ENCODE data around the gene APBB1IP. TPM values are rescaled to one million over a fixed set of nuclear protein-coding genes. Genes with fewer than 3 reads are reported as not detected.
"Not testable (repeated sequence)": the region's sequence is repeated elsewhere in the genome, so short reads cannot be mapped to it uniquely, and the experiment has no call there.

APBB1IP gene
- total RNA-seq, 6 experiments from 2014 or later = 30.7 to 37.6 (median 35.5) TPM

DNA sequence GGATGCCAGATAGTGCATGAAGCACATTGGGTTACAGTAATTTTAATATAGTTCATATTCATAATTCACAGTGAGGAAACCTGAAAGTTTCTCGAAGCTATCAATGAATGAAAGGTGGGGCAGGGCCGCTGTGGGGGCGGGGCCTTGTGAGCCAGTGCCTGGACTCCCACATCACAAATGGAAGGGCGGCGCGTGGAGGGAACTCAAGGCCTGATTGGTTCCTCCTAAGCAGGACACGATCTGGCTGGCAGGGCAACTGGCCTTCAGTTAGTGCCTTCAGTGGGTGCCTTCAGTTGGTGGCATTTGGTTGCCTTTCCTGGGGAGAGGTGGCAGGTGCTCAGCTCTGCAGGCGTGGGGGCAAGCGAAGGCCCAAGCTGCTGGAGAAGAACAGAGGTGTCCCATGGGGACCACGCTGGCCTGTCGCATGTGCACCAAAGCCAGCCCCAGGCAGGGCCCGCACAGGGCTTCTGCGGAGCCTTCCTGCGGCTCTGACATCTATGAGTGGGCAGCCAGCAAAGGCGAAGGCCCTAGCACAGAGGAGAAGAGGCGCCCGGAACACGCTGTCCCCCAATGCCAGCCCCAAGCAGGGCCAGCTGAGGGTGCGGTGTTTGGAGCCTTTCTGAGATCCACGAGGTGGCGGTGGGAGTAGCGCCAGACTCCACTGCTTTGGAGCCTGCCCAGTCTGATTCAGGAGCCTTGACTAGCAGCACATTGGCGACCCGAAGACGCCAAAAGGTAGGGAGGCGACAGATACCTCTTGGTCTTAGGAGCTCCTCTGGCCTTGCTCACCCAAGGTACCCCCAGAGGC is 141.3 kb downstream of the APBB1IP start:
- Mint-ChIP-seq H3K4me1 (ENCODE audit: low read depth) (no peaks in the 10 kb centered on the region; the same call in 1 of the 2 replicates), H3K4me3 (no peak overlapping the region), H3K27me3 (ENCODE audit: insufficient read depth) (no peaks in the 10 kb centered on the region; the same call in 1 of the 2 replicates)

GRCh38 chr10:26586211-26586610 is 148.1 kb downstream of the APBB1IP start:
- Mint-ChIP-seq H3K9me3 (0 out of 2 replicates have a peak, but pooled peaks cover 3% of the 10 kb centered on the region), H3K27ac (no peak overlapping the region), H3K27me3 (ENCODE audit: insufficient read depth) (peaks cover 3% of the 10 kb centered on the region), H3K4me1 (ENCODE audit: low read depth) (0 out of 2 replicates have a peak, but pooled peaks cover 6% of the 10 kb centered on the region), H3K36me3 (ENCODE audit: low read depth) (no peaks in the 10 kb centered on the region), H3K4me3 (no peak overlapping the region)
- DNase-seq = no peak
- TF ChIP-seq, protein P1, sequence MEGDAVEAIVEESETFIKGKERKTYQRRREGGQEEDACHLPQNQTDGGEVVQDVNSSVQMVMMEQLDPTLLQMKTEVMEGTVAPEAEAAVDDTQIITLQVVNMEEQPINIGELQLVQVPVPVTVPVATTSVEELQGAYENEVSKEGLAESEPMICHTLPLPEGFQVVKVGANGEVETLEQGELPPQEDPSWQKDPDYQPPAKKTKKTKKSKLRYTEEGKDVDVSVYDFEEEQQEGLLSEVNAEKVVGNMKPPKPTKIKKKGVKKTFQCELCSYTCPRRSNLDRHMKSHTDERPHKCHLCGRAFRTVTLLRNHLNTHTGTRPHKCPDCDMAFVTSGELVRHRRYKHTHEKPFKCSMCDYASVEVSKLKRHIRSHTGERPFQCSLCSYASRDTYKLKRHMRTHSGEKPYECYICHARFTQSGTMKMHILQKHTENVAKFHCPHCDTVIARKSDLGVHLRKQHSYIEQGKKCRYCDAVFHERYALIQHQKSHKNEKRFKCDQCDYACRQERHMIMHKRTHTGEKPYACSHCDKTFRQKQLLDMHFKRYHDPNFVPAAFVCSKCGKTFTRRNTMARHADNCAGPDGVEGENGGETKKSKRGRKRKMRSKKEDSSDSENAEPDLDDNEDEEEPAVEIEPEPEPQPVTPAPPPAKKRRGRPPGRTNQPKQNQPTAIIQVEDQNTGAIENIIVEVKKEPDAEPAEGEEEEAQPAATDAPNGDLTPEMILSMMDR (IDR thresholded peaks at IDR 0.05) = no peak

More for the DNA sequence above, 141.3 kb downstream of the APBB1IP start:
- TF ChIP-seq, protein P1 (IDR thresholded peaks at IDR 0.05) = no peak
- H3K9me3 Mint-ChIP-seq = no peaks in the 10 kb centered on the region
- no peak overlapping the region for H3K27ac Mint-ChIP-seq
- no peaks in the 10 kb centered on the region for H3K36me3 Mint-ChIP-seq (ENCODE audit: low read depth)
- DNase-seq = no peak

DNA sequence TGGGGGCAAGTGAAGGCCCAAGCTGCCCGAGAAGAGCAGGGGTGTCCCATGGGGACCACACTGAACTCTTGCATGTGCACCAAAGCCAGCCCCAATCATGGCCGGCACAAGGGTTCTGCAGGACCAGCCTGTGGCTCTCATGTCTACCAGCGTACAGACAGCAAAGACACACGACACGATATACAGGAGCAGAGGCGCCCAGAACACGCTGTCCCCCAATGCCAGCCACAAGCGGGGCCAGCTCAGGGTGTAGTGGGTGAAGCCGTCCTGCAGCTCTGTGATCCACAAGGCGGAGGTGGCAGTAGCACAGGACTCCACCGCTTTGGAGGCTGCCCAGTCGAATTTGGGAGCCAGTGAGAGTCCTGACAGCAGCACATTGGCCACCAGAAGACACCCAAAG is 150.5 kb downstream of the APBB1IP start:
- H3K9me3 Mint-ChIP-seq = 0 out of 2 replicates have a peak, but pooled peaks cover 3% of the 10 kb centered on the region
- no peak for DNase-seq
- no peak overlapping the region for H3K27ac Mint-ChIP-seq
- H3K4me1 Mint-ChIP-seq (ENCODE audit: low read depth) = 0 out of 2 replicates have a peak, but pooled peaks cover 6% of the 10 kb centered on the region
- no peaks in the 10 kb centered on the region for H3K36me3 Mint-ChIP-seq (ENCODE audit: low read depth)
- H3K27me3 Mint-ChIP-seq (ENCODE audit: insufficient read depth) = peaks cover 7% of the 10 kb centered on the region
- TF ChIP-seq, protein P1 (IDR thresholded peaks at IDR 0.05) = no peak
- H3K4me3 Mint-ChIP-seq = no peak overlapping the region

DNA sequence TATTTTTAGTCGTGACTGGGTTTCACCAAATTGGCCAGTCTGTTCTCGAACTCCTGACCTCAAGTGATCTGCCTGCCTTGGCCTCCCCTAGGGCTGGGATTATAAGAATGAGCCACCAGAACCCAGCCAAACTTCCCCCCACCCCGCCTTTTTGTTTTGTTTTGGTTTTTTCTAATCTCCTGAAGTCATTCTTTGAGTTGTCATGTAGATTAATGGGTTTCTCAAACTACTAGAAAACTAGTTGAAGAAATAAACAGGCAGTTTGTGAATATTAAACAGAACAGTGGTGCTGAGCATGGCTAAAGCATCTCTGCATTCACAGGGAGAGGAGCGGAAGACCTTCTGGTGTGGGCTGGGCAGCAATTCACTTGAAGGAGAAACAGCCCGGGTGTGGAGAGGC is 151.7 kb downstream of the APBB1IP start:
- not testable (repeated sequence) for H3K9me3 Mint-ChIP-seq; H3K27me3 Mint-ChIP-seq (ENCODE audit: insufficient read depth); H3K4me1 Mint-ChIP-seq (ENCODE audit: low read depth); H3K4me3 Mint-ChIP-seq; DNase-seq; H3K36me3 Mint-ChIP-seq (ENCODE audit: low read depth); H3K27ac Mint-ChIP-seq

GRCh38 chr10:26593896-26594295 is 155.8 kb downstream of the APBB1IP start:
- Mint-ChIP-seq H3K9me3 (0 out of 2 replicates have a peak, but pooled peaks cover 3% of the 10 kb centered on the region), H3K4me1 (ENCODE audit: low read depth) (no peaks in the 10 kb centered on the region), H3K27me3 (ENCODE audit: insufficient read depth) (peaks cover 7% of the 10 kb centered on the region), H3K27ac (no peak overlapping the region), H3K4me3 (no peak overlapping the region), H3K36me3 (ENCODE audit: low read depth) (no peaks in the 10 kb centered on the region)
- no peak for DNase-seq
- TF ChIP-seq, protein P1 (IDR thresholded peaks at IDR 0.05) = no peak

DNA sequence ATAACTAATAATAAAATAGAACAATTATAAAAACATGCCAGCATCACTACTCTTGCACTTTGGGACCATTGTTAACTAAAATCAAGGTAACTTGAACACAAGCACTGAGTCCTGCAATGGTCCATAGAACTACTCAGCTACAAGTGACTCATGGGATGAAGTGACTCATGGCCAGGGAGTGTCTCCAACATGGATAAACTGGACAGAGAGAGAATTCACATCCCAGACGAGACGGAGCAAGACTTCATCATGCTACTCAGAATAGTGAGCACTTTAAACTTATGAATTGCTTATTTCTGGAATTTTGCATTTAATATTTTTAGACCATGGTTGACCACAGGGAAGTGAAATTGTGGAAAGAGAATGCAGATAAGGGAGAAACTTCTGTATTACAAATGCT is 165.1 kb downstream of the APBB1IP start:
- H3K4me1 Mint-ChIP-seq (ENCODE audit: low read depth); H3K27me3 Mint-ChIP-seq (ENCODE audit: insufficient read depth); H3K27ac Mint-ChIP-seq; H3K4me3 Mint-ChIP-seq; H3K36me3 Mint-ChIP-seq (ENCODE audit: low read depth); H3K9me3 Mint-ChIP-seq: not testable (repeated sequence)
- DNase-seq = peak; percentile 54

GRCh38 chr10:26604320-26605093 is 166.4 kb downstream of the APBB1IP start:
- not testable (repeated sequence) for H3K36me3 Mint-ChIP-seq (ENCODE audit: low read depth); H3K4me1 Mint-ChIP-seq (ENCODE audit: low read depth); H3K9me3 Mint-ChIP-seq; H3K4me3 Mint-ChIP-seq; H3K27me3 Mint-ChIP-seq (ENCODE audit: insufficient read depth); H3K27ac Mint-ChIP-seq; DNase-seq
